Measurements from ENCODE around the gene HAAO. TPM values are rescaled to one million over a fixed set of nuclear protein-coding genes. Genes with fewer than 3 reads are reported as not detected.

HAAO gene
- total RNA-seq, 1 donor from 2014 or later = not detected

Other genes with a start within 250 kb of the HAAO start
- 64.1 TPM for gene MTA3, start 224.0 kb downstream of the HAAO start, total RNA-seq (ENCODE audit: unreplicated experiment)
- not detected for gene OXER1, start 28.4 kb downstream of the HAAO start, total RNA-seq (ENCODE audit: unreplicated experiment)

Data from glutamatergic neuron (in vitro differentiated cells).